Spleen (tissue), 11 donors: ENCODE measurements around the gene ADGB. TPM values are rescaled to one million over a fixed set of nuclear protein-coding genes. Genes with fewer than 3 reads are reported as not detected.

Experiments
- DNase-seq: peaks from one replicate; pipeline ENCODE4 v3.0.0-alpha.2; 2020
- H3K27ac ChIP-seq, 8 donors: fragments of 200-600 bp; sonication (generic) in 7 of 8; 1 replicate in 4 of 8; 2 replicates in 4 of 8; pipeline versions ENCODE4 v1.5.0 to v1.8.0; 2016 to 2021; ENCODE audit warnings: inconsistent platforms in 4 of 8, mild to moderate bottlenecking in 4 of 8, moderate library complexity in 1 of 8
- H3K27me3 ChIP-seq, 7 donors: fragments of 200-600 bp; sonication (generic) in 6 of 7; replicated peaks in 1 of 7; 1 replicate in 4 of 7; 2 replicates in 3 of 7; pipeline versions ENCODE4 v1.5.0 to v1.8.0; 2016 to 2021; ENCODE audit warnings: inconsistent platforms in 3 of 7, mild to moderate bottlenecking in 1 of 7
- H3K36me3 ChIP-seq, 6 donors: fragments of 200-600 bp; sonication (generic) in 5 of 6; 1 replicate in 4 of 6; 2 replicates in 2 of 6; pipeline versions ENCODE4 v1.5.0 to v1.8.0; 2016 to 2021; ENCODE audit warnings: inconsistent platforms in 2 of 6
- H3K4me1 ChIP-seq, 6 donors: fragments of 200-600 bp; sonication (generic) in 5 of 6; 1 replicate in 3 of 6; 2 replicates in 3 of 6; pipeline versions ENCODE4 v1.5.0 to v1.8.0; 2016 to 2021; ENCODE audit warnings: inconsistent platforms in 3 of 6
- H3K4me3 ChIP-seq, 8 donors: fragments of 200-600 bp; sonication (generic) in 7 of 8; 1 replicate in 4 of 8; 2 replicates in 4 of 8; pipeline versions ENCODE4 v1.5.0 to v1.8.0; 2016 to 2021; ENCODE audit warnings: inconsistent platforms in 4 of 8, mild to moderate bottlenecking in 4 of 8, moderate library complexity in 2 of 8
- H3K9me3 ChIP-seq, 8 donors: fragments of 200-600 bp; sonication (generic) in 7 of 8; 1 replicate in 4 of 8; 2 replicates in 4 of 8; pipeline versions ENCODE4 v1.5.0 to v1.8.0; 2016 to 2021; ENCODE audit warnings: inconsistent platforms in 4 of 8
- CTCF ChIP-seq, 11 experiments: fragments of 200-600 bp in 7 of 11; fragments of 450-650 bp in 4 of 11; sonication (generic) in 4 of 11; IDR thresholded peaks in 8 of 11; conservative IDR thresholded peaks in 3 of 11; 1 replicate in 7 of 11; 2 replicates in 4 of 11; pipeline versions ENCODE4 v1.4.0 to v1.8.0; 2016 to 2021; ENCODE audit warnings: antibody characterized with exemption in 11 of 11, inconsistent platforms in 4 of 11, mild to moderate bottlenecking in 1 of 11
- POLR2A ChIP-seq, 3 donors: fragments of 450-650 bp; IDR thresholded peaks; one replicate each; pipeline ENCODE4 v1.5.1; 2017; ENCODE audit warnings: antibody characterized with exemption in 3 of 3, mild to moderate bottlenecking in 1 of 3
- POLR2AphosphoS5 ChIP-seq, 3 donors: sonication (generic); formaldehyde crosslinking; IDR thresholded peaks; one replicate each; pipeline ENCODE4 v1.5.1; 2017; ENCODE audit warnings: antibody characterized with exemption in 3 of 3
- WGBS, 5 donors: extraction: QIAGEN DNeasy Blood & Tissue Kit in 3 of 5; methylation state at CpG; one replicate each; pipeline versions ENCODE4 v1.1.5 to v1.1.7; 2013 to 2018; 5-methylcytosine and 5-hydroxymethylcytosine counted together
- intact Hi-C: fragments of 100-400 bp; cut with DNase I; formaldehyde crosslinking; loops from one replicate; pipeline ENCODE4 v1.15.0; 2023; ENCODE audit warnings: low total_unique reads
- polyA plus RNA-seq, 3 donors: library from polyadenylated mRNA; stranded (reverse); fragments of 200-250 nt; gene quantifications; one replicate each; pipeline ENCODE4 v1.2.1, GENCODE V29; 2013
- total RNA-seq, 7 donors: library from RNA; depleted of rRNA in 3 of 7; stranded (reverse); fragments of >200 nt in 3 of 7; fragmentation: NEBNext Ultra II Directional in 4 of 7; extraction: Animal tissue kit (Norgen Biotek cat#: 25700) in 4 of 7; gene quantifications; one replicate each; pipeline versions ENCODE4 v1.1.0 to v1.2.1, GENCODE V29; 2016 to 2021
- donor health status: healthy with polysubstance abuse.
- donor health status: DM: no; HTN: no; CAD: no; lungs with moderate emphysema.
- donor health status: DM: no; HTN: no; CAD: no.
- donor health status: Bipolar disorder and iron deficiency.
- donor health status: healthy.
- donor health status: DM: no; HTN: no; CAD: no.
- donor health status: DM: yes; HTN: yes; CAD: no.

Gene ADGB
- total and polyA plus RNA-seq, 10 donors: 0.28 to 0.52 TPM; not detected in 8

GRCh38 chr6:146857180-146857979 is 258.6 kb downstream of the ADGB start:
- no peak for TF ChIP-seq POLR2A (IDR thresholded peaks at IDR 0.05)
- TF ChIP-seq POLR2AphosphoS5 (IDR thresholded peaks at IDR 0.05): peak; percentile 77 to 89 (median 82)
- TF ChIP-seq CTCF (IDR thresholded peaks at IDR 0.05 in 8 of 11, conservative IDR thresholded peaks at IDR 0.05 in 3 of 11): peak; percentile 86 to 98 (median 96)
- Histone ChIP-seq H3K27me3 (no peaks in the 10 kb centered on the region), H3K4me1 (peaks cover 0 to 18% (median 6%) of the 10 kb centered on the region in 6 donors), H3K27ac (peak overlapping the region in 7 of 8 donors; percentile 24 to 71 (median 48)), H3K9me3 (no peaks in the 10 kb centered on the region), H3K4me3 (peak overlapping the region in 6 of 8 donors; percentile 7 to 58 (median 34)), H3K36me3 (no peaks in the 10 kb centered on the region)
- peak; percentile 96 for DNase-seq
- WGBS, 5 donors: 15 to 31% (median 19%) methylated on average over 19 to 27 of the region's 27 CpGs
- intact Hi-C loops: no loop called here

GRCh38 chr6:146857980-146858347 is 259.2 kb downstream of the ADGB start:
- Histone ChIP-seq H3K4me3 (peak overlapping the region in 6 of 8 donors; percentile 7 to 58 (median 34)), H3K9me3 (no peaks in the 10 kb centered on the region), H3K4me1 (peaks cover 0 to 18% (median 6%) of the 10 kb centered on the region in 6 donors), H3K27me3 (no peaks in the 10 kb centered on the region), H3K36me3 (no peaks in the 10 kb centered on the region), H3K27ac (peak overlapping the region in 7 of 8 donors; percentile 24 to 71 (median 48))
- WGBS, 5 donors: 52 to 71% (median 65%) methylated on average over 5 of the region's 5 CpGs
- intact Hi-C loops: no loop called here
- no peak for DNase-seq
- TF ChIP-seq POLR2AphosphoS5 (IDR thresholded peaks at IDR 0.05) (no peak), POLR2A (IDR thresholded peaks at IDR 0.05) (no peak), CTCF (IDR thresholded peaks at IDR 0.05 in 8 of 11, conservative IDR thresholded peaks at IDR 0.05 in 3 of 11) (no peak)

- TF ChIP-seq POLR2AphosphoS5 (IDR thresholded peaks at IDR 0.05) (no peak), POLR2A (IDR thresholded peaks at IDR 0.05) (no peak), CTCF (IDR thresholded peaks at IDR 0.05 in 8 of 11, conservative IDR thresholded peaks at IDR 0.05 in 3 of 11) (no peak)
- no peaks in the 10 kb centered on the region for H3K36me3 ChIP-seq
- no peak overlapping the region for H3K27ac ChIP-seq
- no peak overlapping the region for H3K4me3 ChIP-seq
- intact Hi-C loops: no loop called here
- H3K27me3 ChIP-seq: no peaks in the 10 kb centered on the region
- no peaks in the 10 kb centered on the region for H3K9me3 ChIP-seq
- 95 to 99% (median 97%) methylated on average over 4 of the region's 4 CpGs for WGBS, 5 donors
- H3K4me1 ChIP-seq: peaks cover 0 to 18% (median 6%) of the 10 kb centered on the region in 6 donors
- no peak for DNase-seq
Observed at GRCh38 chr6:146859206-146859605, 260.4 kb downstream of the ADGB start.

GRCh38 chr6:146859795-146860495 is 261.2 kb downstream of the ADGB start:
- 69 to 83% (median 74%) methylated on average over 3 of the region's 3 CpGs for WGBS, 5 donors

More at GRCh38 chr6:146859795-146860495, 261.2 kb downstream of the ADGB start:
- no peak for DNase-seq
- H3K4me3 ChIP-seq: no peak overlapping the region
- H3K36me3 ChIP-seq: no peaks in the 10 kb centered on the region
- TF ChIP-seq CTCF (IDR thresholded peaks at IDR 0.05 in 8 of 11, conservative IDR thresholded peaks at IDR 0.05 in 3 of 11) (no peak), POLR2A (IDR thresholded peaks at IDR 0.05) (no peak), POLR2AphosphoS5 (IDR thresholded peaks at IDR 0.05) (no peak)
- no peaks in the 10 kb centered on the region for H3K9me3 ChIP-seq
- H3K4me1 ChIP-seq: peaks cover 0 to 18% (median 6%) of the 10 kb centered on the region in 6 donors
- intact Hi-C loops: loop anchor here (10.0 kb wide), 1 partner anchor 425 kb away; no protein-coding TSS in a partner anchor
- no peaks in the 10 kb centered on the region for H3K27me3 ChIP-seq
- no peak overlapping the region for H3K27ac ChIP-seq
